Trophoblast cell (in vitro differentiated cells and primary cell): ENCODE measurements around the gene PLCB2.

ENCODE experiments used
- DNase-seq, 2 donors: peaks; one replicate each; pipeline ENCODE4 v3.0.0-alpha.2; 2016
- H2AFZ ChIP-seq: 2 replicates; pipeline ENCODE4 v1.6.1; 2013; ENCODE audit warnings: low read length, moderate library complexity, mild to moderate bottlenecking; ENCODE audit not compliant: insufficient read depth, poor library complexity
- H2AK5ac ChIP-seq: 2 replicates; pipeline ENCODE4 v1.6.1; 2013; ENCODE audit warnings: mild to moderate bottlenecking, low read length
- H2BK120ac ChIP-seq: 2 replicates; pipeline ENCODE4 v1.6.1; 2013; ENCODE audit warnings: low read length, mild to moderate bottlenecking, moderate library complexity; ENCODE audit not compliant: insufficient read depth, poor library complexity
- H2BK12ac ChIP-seq: 2 replicates; pipeline ENCODE4 v1.6.1; 2013; ENCODE audit warnings: mild to moderate bottlenecking, low read length, moderate library complexity
- H2BK5ac ChIP-seq: 2 replicates; pipeline ENCODE4 v1.6.1; 2013; ENCODE audit warnings: low read length, low read depth, moderate library complexity, mild to moderate bottlenecking; ENCODE audit not compliant: poor library complexity
- H3K14ac ChIP-seq: 2 replicates; pipeline ENCODE4 v1.6.1; 2013; ENCODE audit warnings: mild to moderate bottlenecking, low read length
- H3K18ac ChIP-seq: 2 replicates; pipeline ENCODE4 v1.6.1; 2013; ENCODE audit warnings: mild to moderate bottlenecking, low read length
- H3K23ac ChIP-seq: 2 replicates; pipeline ENCODE4 v1.6.1; 2013; ENCODE audit warnings: low read length
- H3K27ac ChIP-seq: 2 replicates; pipeline ENCODE4 v1.5.1; 2013; ENCODE audit warnings: low read depth, mild to moderate bottlenecking, inconsistent platforms, low read length, moderate library complexity
- H3K27me3 ChIP-seq: 2 replicates; pipeline ENCODE4 v1.6.1; 2013; ENCODE audit warnings: inconsistent platforms, mild to moderate bottlenecking, low read length, moderate library complexity; ENCODE audit not compliant: insufficient read depth
- H3K36me3 ChIP-seq, 2 experiments: 1 replicate in 1 of 2; 2 replicates in 1 of 2; pipeline ENCODE4 v1.6.1; 2013; ENCODE audit warnings: low read length in 2 of 2, mild to moderate bottlenecking in 2 of 2, moderate library complexity in 1 of 2; ENCODE audit not compliant: insufficient read depth in 2 of 2, control insufficient read depth in 1 of 2
- H3K4ac ChIP-seq: 2 replicates; pipeline ENCODE4 v1.6.1; 2013; ENCODE audit warnings: low read depth, mild to moderate bottlenecking, low read length, moderate library complexity
- H3K4me1 ChIP-seq, 2 experiments: 1 replicate in 1 of 2; 2 replicates in 1 of 2; pipeline ENCODE4 v1.6.1; 2013; ENCODE audit warnings: low read length in 2 of 2, mild to moderate bottlenecking in 2 of 2, moderate library complexity in 1 of 2; ENCODE audit not compliant: insufficient read depth in 2 of 2, control insufficient read depth in 1 of 2
- H3K4me2 ChIP-seq: 2 replicates; pipeline ENCODE4 v1.6.1; 2013; ENCODE audit warnings: inconsistent platforms, mild to moderate bottlenecking, low read length, moderate library complexity
- H3K4me3 ChIP-seq: 2 replicates; pipeline ENCODE4 v1.5.1; 2013; ENCODE audit warnings: mild to moderate bottlenecking, low read depth, low read length, inconsistent platforms
- H3K79me1 ChIP-seq: one replicate; pipeline ENCODE4 v1.6.1; 2013; ENCODE audit warnings: low read length
- H3K79me2 ChIP-seq: 2 replicates; pipeline ENCODE4 v1.6.1; 2013; ENCODE audit warnings: low read length, mild to moderate bottlenecking; ENCODE audit not compliant: control insufficient read depth, insufficient read depth, poor library complexity
- H3K9ac ChIP-seq: 2 replicates; pipeline ENCODE4 v1.6.1; 2013; ENCODE audit warnings: mild to moderate bottlenecking, low read length
- H3K9me3 ChIP-seq: 2 replicates; pipeline ENCODE4 v1.6.1; 2013; ENCODE audit warnings: low read depth, mild to moderate bottlenecking, control low read depth, inconsistent platforms, low read length; ENCODE audit not compliant: insufficient read depth
- H4K12ac ChIP-seq: 2 replicates; pipeline ENCODE4 v1.6.1; 2013; ENCODE audit warnings: low read depth, mild to moderate bottlenecking, low read length, moderate library complexity
- H4K8ac ChIP-seq: 2 replicates; pipeline ENCODE4 v1.6.1; 2013; ENCODE audit warnings: low read depth, mild to moderate bottlenecking, low read length, moderate library complexity
- H4K91ac ChIP-seq: one replicate; pipeline ENCODE4 v1.6.1; 2013; ENCODE audit warnings: low read depth, mild to moderate bottlenecking, low read length, moderate library complexity
- WGBS: extraction: QIAGEN DNeasy Blood & Tissue Kit; methylation state at CpG from one replicate; pipeline ENCODE4 v1.1.7; 2013; ENCODE audit warnings: missing lambda C conversion rate; ENCODE audit not compliant: insufficient read length, insufficient coverage; ENCODE audit errors: extremely low coverage; 5-methylcytosine and 5-hydroxymethylcytosine counted together

PLCB2 gene

DNA sequence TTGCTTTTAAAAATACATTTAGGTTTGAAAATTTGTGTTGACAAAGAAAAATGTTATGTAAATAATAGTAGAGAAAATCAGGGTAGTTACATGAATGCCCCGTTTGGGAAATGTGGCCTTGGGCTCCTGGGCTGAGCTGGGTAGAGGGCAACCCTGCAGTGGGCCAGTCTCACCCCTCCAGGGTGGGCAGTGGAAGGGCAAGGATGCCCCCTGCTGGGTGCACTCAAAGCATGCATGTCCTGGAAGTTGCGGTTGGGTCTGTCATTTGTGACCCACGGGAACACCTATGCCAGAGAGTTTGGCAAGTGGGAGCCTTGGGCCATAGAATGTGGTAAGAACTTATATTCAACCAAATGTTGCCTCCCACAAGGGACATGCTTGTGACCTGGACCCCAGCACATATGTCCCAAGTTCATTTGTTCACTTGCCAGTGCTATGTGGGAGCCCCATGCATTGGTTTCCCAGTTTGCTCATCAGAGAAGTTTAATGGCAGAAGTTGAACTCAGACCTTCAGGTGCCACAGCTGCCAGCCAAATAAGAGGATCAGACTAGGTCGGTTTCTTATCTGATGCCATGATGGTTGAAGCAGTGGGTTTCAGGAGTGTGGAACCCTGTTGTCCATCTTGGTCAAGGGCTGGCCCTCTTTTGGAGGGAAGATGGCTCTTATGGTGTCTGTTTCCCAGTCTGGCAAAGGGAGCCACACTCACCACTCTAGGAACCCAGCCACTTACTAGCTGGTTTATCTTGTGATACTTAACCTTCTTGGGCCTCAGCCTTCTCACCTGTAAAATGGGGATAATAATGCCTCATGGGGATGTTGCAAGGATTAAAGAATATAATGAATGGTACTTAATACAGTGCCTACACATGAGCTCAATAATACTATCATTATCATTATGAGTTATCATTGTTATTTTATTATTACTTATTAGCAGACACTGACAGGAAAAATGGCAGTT, 2.5 kb upstream of the PLCB2 start:
- H3K4me2 ChIP-seq, result no peak overlapping the region
- no peak overlapping the region for H2AK5ac ChIP-seq
- no peaks in the 10 kb centered on the region for H3K27me3 ChIP-seq
- H3K4ac ChIP-seq, result no peak overlapping the region
- no peak overlapping the region for H3K4me3 ChIP-seq
- H3K23ac ChIP-seq, result no peak overlapping the region
- no peak overlapping the region for H4K12ac ChIP-seq
- H3K4me1 ChIP-seq, result peaks cover 7 to 12% of the 10 kb centered on the region in 2 experiments
- H2BK120ac ChIP-seq, result no peak overlapping the region
- H3K9ac ChIP-seq, result no peak overlapping the region
- no peaks in the 10 kb centered on the region for H3K79me2 ChIP-seq
- no peak overlapping the region for H4K8ac ChIP-seq
- no peaks in the 10 kb centered on the region for H3K79me1 ChIP-seq
- H3K36me3 ChIP-seq, result no peaks in the 10 kb centered on the region
- no CpG with 5 or more reads among the region's 4 CpGs for WGBS
- no peak overlapping the region for H2AFZ ChIP-seq
- H3K9me3 ChIP-seq, result no peaks in the 10 kb centered on the region
- H2BK12ac ChIP-seq, result no peak overlapping the region
- no peak overlapping the region for H3K14ac ChIP-seq
- no peak overlapping the region for H3K27ac ChIP-seq
- H3K18ac ChIP-seq, result no peak overlapping the region
- DNase-seq, result peak in 1 of 2 donors; percentile 58
- H2BK5ac ChIP-seq, result no peak overlapping the region
- no peak overlapping the region for H4K91ac ChIP-seq

DNA sequence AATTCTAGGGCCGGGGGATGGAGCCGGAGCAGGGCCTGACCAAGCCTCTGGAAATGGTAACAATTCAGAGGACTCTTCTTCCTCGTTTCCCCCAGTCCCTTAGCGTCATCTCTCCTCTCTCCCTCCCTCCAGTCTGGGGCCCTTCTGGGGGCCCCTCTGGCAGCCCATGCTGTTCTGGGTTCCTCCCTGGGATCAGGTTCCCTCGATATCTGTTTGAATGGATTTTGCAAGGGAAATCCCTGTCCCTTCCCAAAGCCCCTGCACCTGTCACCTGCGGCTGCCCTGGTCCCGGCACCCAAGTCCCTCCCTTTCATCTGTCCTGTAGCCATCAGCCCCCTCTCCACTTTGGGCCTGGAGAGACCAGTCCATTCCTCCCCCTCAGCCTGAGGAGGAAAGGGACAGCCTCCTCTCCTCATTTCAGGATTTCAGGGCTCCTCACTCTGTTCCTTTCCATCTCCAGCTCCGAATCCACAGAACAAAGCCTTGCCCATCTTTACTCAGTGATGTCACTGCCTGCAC, 1.7 kb upstream of the PLCB2 start:
- no peak overlapping the region for H3K9ac ChIP-seq
- no peaks in the 10 kb centered on the region for H3K9me3 ChIP-seq
- no peak overlapping the region for H3K4ac ChIP-seq
- H3K79me1 ChIP-seq, result no peaks in the 10 kb centered on the region
- H2BK12ac ChIP-seq, result no peak overlapping the region
- no peak overlapping the region for H4K91ac ChIP-seq
- H3K18ac ChIP-seq, result no peak overlapping the region
- H3K4me1 ChIP-seq, result peaks cover 7 to 12% of the 10 kb centered on the region in 2 experiments
- no peaks in the 10 kb centered on the region for H3K79me2 ChIP-seq
- H3K23ac ChIP-seq, result no peak overlapping the region
- no peak overlapping the region for H2BK120ac ChIP-seq
- no peak overlapping the region for H3K27ac ChIP-seq
- no peak overlapping the region for H2BK5ac ChIP-seq
- no peak overlapping the region for H2AK5ac ChIP-seq
- no peak overlapping the region for H2AFZ ChIP-seq
- no peak overlapping the region for H3K4me3 ChIP-seq
- no peak overlapping the region for H3K14ac ChIP-seq
- DNase-seq, result no peak
- H3K27me3 ChIP-seq, result no peaks in the 10 kb centered on the region
- no CpG with 5 or more reads among the region's 8 CpGs for WGBS
- no peak overlapping the region for H3K4me2 ChIP-seq
- no peaks in the 10 kb centered on the region for H3K36me3 ChIP-seq
- no peak overlapping the region for H4K12ac ChIP-seq
- no peak overlapping the region for H4K8ac ChIP-seq

- Histone ChIP-seq H4K91ac (no peak overlapping the region), H3K4ac (no peak overlapping the region), H2AK5ac (no peak overlapping the region), H3K36me3 (no peaks in the 10 kb centered on the region), H3K23ac (no peak overlapping the region), H3K9ac (no peak overlapping the region), H3K4me2 (no peak overlapping the region), H3K79me2 (no peaks in the 10 kb centered on the region), H2BK120ac (no peak overlapping the region), H2BK5ac (no peak overlapping the region), H3K18ac (no peak overlapping the region), H3K9me3 (no peaks in the 10 kb centered on the region), H3K4me1 (peaks cover 13 to 19% of the 10 kb centered on the region in 2 experiments), H4K12ac (no peak overlapping the region), H2AFZ (no peak overlapping the region), H3K27me3 (no peaks in the 10 kb centered on the region), H3K27ac (no peak overlapping the region), H3K4me3 (no peak overlapping the region), H3K14ac (no peak overlapping the region), H4K8ac (no peak overlapping the region), H2BK12ac (no peak overlapping the region), H3K79me1 (peaks cover 4% of the 10 kb centered on the region)
- no peak for DNase-seq
- no CpG with 5 or more reads among the region's 7 CpGs for WGBS
Observed at GRCh38 chr15:40306908-40307307, 827 bp downstream of the PLCB2 start.

DNA sequence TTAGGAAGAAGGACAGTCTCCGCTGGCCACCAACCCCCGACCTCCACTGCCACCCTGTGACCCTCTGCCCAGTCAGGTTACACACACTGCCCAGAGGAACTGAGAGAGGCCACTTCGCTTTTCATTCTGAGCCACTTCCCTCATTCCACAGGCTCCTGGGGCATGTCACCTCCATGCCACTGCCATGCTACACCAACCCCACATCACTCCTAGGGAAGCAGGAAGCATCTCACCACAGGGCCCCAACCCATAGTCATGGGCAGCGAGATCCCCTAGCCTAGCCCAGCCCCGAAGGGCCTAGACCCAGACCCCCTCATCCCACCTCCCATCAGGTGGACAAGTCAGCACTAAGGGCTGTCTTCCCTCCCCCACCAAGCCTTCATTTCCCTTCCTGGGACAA, 1.4 kb downstream of the PLCB2 start:
- Histone ChIP-seq H2AFZ (no peak overlapping the region), H3K27ac (no peak overlapping the region), H3K27me3 (no peaks in the 10 kb centered on the region), H2BK5ac (no peak overlapping the region), H4K12ac (no peak overlapping the region), H3K9me3 (no peaks in the 10 kb centered on the region), H3K14ac (no peak overlapping the region), H4K91ac (no peak overlapping the region), H2BK12ac (no peak overlapping the region), H3K23ac (no peak overlapping the region), H3K4me1 (peaks cover 17 to 24% of the 10 kb centered on the region in 2 experiments), H4K8ac (no peak overlapping the region), H3K4me3 (no peak overlapping the region), H2AK5ac (peak overlapping the region; percentile 20), H3K79me2 (no peaks in the 10 kb centered on the region), H3K79me1 (peaks cover 4% of the 10 kb centered on the region), H3K36me3 (no peaks in the 10 kb centered on the region), H2BK120ac (no peak overlapping the region), H3K18ac (no peak overlapping the region), H3K9ac (no peak overlapping the region), H3K4me2 (no peak overlapping the region), H3K4ac (no peak overlapping the region)
- no CpG with 5 or more reads among the region's 5 CpGs for WGBS
- no peak for DNase-seq
